GM12872 (cell line): Measurements from ENCODE around the gene CDS2.

Experiments
- TF ChIP-seq, protein P1 (sequence below): IDR thresholded peaks from 3 replicates; pipeline ENCODE4 v1.5.1; 2011; ENCODE audit warnings: low read depth, mild to moderate bottlenecking, low read length, moderate library complexity; ENCODE audit not compliant: insufficient read depth

Gene CDS2

DNA sequence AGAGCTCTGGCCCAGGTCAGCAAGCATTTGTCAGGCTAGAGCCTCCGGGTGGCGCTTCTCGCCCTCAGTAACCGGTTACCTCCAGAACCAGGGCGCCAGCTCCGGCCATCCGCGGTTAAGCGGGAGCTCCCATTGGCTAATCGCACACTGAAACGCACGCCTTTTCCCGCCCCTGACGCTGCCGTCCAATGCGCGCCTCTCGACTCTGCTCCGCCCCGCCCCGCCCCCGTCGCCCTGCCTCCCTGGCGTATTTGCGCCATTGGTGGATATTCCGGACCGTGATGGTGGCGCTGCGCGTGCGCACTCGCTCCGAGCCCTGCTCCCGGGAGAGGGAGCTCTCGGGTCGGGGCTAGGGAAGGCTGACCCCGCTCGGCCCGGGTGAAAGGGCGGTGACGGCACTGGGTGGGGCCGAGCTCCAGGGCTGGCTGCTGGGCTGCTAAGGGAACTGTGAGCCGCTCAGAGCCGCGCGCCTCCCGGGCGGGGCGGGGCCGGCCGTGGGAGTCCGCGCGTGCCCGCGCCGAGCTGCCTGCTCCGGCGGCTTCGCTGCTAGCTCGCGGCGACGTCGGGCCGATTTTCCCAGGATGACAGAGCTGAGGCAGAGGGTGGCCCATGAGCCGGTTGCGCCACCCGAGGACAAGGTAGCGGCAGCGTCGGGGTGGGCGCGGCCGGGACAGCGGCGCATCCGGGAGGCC lies at the start of gene CDS2:
Gene CDS2 (plus strand): TSS at position 497 of the 692 bp plus-strand sequence. CDS start 85 bp downstream, at position 582.
- TF ChIP-seq, protein P1, sequence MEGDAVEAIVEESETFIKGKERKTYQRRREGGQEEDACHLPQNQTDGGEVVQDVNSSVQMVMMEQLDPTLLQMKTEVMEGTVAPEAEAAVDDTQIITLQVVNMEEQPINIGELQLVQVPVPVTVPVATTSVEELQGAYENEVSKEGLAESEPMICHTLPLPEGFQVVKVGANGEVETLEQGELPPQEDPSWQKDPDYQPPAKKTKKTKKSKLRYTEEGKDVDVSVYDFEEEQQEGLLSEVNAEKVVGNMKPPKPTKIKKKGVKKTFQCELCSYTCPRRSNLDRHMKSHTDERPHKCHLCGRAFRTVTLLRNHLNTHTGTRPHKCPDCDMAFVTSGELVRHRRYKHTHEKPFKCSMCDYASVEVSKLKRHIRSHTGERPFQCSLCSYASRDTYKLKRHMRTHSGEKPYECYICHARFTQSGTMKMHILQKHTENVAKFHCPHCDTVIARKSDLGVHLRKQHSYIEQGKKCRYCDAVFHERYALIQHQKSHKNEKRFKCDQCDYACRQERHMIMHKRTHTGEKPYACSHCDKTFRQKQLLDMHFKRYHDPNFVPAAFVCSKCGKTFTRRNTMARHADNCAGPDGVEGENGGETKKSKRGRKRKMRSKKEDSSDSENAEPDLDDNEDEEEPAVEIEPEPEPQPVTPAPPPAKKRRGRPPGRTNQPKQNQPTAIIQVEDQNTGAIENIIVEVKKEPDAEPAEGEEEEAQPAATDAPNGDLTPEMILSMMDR: peak; percentile 47

DNA sequence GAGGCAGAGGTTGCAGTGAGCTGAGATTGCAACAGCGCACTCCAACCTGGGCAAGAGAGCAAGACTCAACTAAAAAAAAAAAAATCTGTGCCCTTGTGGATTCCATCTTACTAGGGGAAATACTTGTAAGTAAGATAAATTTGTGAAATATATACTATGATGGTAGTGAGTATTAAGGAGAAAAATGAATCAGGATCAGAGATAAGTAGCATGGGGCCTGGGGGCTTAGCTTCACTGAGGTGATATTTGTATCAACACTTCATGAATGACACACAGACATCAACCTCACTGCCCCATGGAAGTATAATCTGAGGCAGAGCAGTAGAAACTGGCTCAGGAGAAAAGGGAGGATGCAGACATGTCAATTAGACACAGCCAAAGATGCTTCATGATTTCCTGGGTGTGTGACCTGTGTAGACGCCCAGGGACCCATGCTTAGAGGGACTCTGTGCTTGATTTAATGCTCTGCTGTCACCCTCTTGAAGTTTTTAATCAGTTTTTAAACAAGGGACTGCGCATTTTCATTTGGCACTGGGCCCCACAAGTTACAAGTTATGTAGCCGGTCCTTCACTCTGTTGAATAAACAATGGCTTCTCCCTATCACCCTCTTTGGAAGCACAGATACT lies 48.9 kb upstream of the CDS2 start:
- TF ChIP-seq, protein P1: no peak

DNA sequence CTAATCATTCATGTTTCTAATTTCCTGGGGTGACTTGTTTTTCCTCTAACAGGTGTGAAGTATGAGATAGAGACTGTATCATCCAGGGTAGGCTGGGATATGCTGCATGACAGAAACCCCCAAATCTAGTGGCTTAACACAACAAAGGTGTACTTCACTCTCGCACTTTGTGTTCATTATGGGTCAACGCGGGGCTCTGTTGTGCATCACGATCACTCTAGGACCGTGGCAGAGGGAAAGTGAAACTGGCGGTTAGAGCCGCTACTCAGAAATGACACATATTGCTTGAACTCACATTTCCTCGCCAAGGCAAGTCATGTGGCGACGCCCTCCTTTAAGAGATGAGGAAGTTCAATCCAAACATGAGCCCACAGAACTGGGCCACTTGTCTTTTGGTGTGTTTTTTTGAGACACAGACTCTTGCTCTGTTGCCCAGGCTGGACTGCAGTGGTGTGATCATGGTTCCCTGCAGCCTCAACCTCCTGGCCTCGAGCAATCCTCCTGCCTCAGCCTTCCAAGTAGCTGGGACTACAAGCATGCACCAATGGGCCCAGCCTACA lies 48.3 kb upstream of the CDS2 start:
- TF ChIP-seq, protein P1: no peak

DNA sequence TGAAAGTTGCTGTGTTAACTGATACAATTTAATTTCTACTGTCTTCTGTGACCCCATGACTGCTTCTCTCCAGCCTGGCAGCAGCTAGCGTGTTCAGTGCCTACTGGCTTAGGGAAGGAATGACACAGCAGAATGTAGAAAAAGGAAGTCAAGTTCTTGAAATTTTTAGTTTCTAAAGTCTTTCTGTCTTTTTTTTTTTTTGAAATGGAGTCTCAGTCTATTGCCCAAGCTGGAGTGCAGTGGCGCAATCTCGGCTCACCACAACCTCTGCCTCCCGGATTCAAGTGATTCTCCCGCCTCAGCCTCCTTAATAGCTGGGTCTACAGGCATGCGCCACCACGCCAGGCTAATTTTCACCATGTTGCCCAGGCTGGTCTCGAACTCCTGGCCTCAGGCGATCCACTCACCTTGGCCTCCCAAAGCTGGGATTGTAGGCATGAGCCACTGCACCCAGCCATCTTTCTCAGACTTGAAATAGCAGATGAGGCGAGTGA lies 46.4 kb upstream of the CDS2 start:
- TF ChIP-seq, protein P1: no peak

DNA sequence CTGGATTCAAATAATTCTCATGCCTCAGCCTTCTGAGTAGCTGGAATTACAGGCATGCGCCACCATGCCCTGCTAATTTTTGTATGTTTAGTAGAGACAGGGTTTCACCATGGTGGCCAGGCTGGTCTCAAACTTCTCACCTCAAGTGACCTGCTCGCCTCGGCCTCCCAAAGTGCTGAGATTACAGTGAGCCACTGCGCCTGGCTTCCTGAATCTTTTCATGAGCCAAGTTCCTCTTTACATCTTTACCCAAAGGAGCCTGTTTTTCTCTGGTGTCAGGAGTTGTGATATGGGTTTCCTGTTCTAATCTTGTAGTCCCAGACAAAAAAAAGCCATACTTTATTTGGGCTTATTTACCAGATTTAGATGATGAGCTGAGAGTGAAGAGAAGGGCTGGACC lies 41.4 kb upstream of the CDS2 start:
- TF ChIP-seq, protein P1: no peak

GRCh38 chr20:5088688-5089087 lies 38.1 kb upstream of the CDS2 start:
- TF ChIP-seq, protein P1: no peak

- TF ChIP-seq, protein P1: no peak
Observed at GRCh38 chr20:5090191-5090590, 36.6 kb upstream of the CDS2 start.
